Measurements from ENCODE around the gene RING1.

RING1 gene

DNA sequence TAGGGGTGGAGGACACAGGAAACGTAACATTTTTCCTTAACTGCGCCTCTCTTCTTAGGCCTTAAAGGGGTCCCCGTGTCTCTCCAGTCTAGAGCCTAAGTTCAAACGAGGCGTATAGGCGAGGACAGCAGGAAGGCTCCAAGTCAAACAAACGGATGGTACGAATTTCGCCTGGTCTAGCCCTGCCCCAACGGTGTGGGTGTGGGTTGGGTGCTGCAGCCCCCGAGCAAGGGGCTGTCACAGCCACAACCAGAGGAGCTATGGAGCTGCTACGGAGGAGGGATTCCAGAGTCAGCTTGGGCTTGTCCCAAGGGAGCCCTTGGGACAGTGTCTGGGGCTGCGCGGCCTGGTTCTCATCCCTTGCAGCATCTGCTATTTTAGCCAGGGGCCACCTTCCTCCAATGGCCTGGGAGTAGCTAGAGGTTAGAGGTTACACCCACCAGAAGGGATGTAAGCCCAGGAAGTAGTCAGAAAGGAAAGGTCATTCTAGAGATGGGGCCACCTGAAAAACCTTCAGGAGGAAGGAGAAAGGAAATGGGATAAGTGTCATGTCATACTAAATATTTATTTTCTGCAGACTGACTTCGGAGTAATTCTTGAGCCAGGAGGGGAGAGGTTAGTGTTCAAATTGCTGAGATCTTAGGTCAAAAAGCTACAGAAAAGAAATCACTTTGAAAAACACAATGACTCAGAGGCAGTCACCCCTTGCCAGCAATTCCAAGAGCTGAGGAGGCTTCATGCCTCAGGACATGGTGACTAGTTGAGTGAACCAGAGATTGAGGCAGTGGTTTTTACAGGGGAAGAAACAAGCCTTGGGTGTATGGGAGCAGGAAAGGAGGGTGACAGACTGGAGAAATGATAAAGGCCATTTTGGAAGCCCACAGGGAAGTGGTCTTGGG is 41.7 kb downstream of the RING1 start:
- DNase-seq: no peak

DNA sequence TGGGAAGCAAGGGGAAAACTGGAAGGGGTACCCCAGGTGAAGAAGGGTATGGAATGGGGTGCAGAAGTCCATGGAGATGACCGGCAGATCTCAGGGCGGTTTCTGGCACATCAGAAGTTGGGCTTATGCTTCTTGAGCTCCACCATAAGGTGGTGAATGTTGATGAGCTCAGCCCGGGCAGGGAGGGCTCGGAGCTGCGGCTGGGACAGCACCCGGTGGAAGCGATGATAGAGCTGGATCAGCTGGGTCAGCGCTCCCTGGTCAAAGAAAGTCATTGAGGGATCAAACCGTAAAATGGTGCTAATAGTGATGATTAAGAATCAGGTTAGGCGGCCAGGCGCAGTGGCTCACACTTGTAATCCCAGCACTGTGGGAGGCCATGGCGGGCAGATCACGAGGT is 42.4 kb downstream of the RING1 start:
- DNase-seq: no peak

- no peak for DNase-seq
Measured at GRCh38 chr6:33251395-33252012, 43.2 kb downstream of the RING1 start.

- no peak for DNase-seq
Measured at GRCh38 chr6:33252759-33253158, 44.5 kb downstream of the RING1 start.

DNA sequence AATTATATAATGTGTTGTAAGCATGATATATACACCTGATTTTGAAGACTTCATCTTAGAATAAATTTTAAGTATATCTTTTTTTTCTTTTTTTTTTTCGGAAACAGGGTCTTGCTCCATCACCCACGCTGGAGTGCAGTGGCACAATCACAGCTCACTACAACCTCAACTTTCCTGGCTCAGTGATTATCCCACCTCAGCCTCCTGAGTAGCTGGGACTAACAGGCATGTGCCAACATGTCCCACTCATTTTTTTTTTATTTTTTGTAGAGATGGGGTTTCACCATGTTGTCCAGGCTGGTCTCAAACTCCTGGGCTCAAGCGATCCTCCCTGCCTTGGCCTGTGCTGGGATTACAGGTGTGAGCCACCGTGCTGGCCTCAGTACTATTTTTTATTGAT is 46.3 kb downstream of the RING1 start:
- no peak for DNase-seq

GRCh38 chr6:33259032-33259431 is 50.7 kb downstream of the RING1 start:
- no peak for DNase-seq
